GM23338 (cell line): ENCODE data around the gene ADTRP. TPM values are rescaled to one million over a fixed set of nuclear protein-coding genes. Genes with fewer than 3 reads are reported as not detected.

Experiments
- ATAC-seq: fragments of 200-7000 bp; cut with Tn5 transposase; 3 replicates; pipeline ENCODE4 v1.9.1; 2020
- DNase-seq: peaks from one replicate; pipeline ENCODE4 v3.0.0-alpha.2; 2015; ENCODE audit warnings: low spot score
- H2AFZ ChIP-seq: fragments of 200-600 bp; sonication (generic); 2 replicates; pipeline ENCODE4 v1.8.0; 2016; ENCODE audit warnings: antibody characterized with exemption, mild to moderate bottlenecking, moderate library complexity
- H3F3A ChIP-seq: fragments of 200-600 bp; sonication (generic); replicated peaks from 2 replicates; pipeline ENCODE4 v1.8.0; 2017; ENCODE audit warnings: antibody characterized with exemption, mixed run types, low read depth
- H3K27ac ChIP-seq: fragments of 200-600 bp; sonication (generic); 2 replicates; pipeline ENCODE4 v1.6.1; 2016; ENCODE audit warnings: low read depth
- H3K27me3 ChIP-seq: fragments of 200-600 bp; sonication (generic); 2 replicates; pipeline ENCODE4 v1.8.0; 2016; ENCODE audit warnings: mild to moderate bottlenecking, mixed run types, moderate library complexity; ENCODE audit not compliant: insufficient read depth
- H3K36me3 ChIP-seq: fragments of 200-600 bp; sonication (generic); 2 replicates; pipeline ENCODE4 v1.8.0; 2016; ENCODE audit warnings: mild to moderate bottlenecking; ENCODE audit not compliant: insufficient read depth
- H3K4me1 ChIP-seq: fragments of 200-600 bp; sonication (generic); 2 replicates; pipeline ENCODE4 v1.8.0; 2016; ENCODE audit warnings: mild to moderate bottlenecking, moderate library complexity; ENCODE audit not compliant: insufficient read depth
- H3K4me2 ChIP-seq: fragments of 200-600 bp; sonication (generic); 2 replicates; pipeline ENCODE4 v1.7.1; 2017; ENCODE audit warnings: mixed run types
- H3K4me3 ChIP-seq: fragments of 200-600 bp; sonication (generic); 2 replicates; pipeline ENCODE4 v1.6.1; 2016; ENCODE audit warnings: mixed run types
- H3K79me2 ChIP-seq: fragments of 200-600 bp; sonication (generic); replicated peaks from 2 replicates; pipeline ENCODE4 v1.8.0; 2017; ENCODE audit warnings: mild to moderate bottlenecking; ENCODE audit not compliant: insufficient read depth
- H3K9me2 ChIP-seq: fragments of 200-600 bp; sonication (generic); 2 replicates; pipeline ENCODE4 v1.8.0; 2017; ENCODE audit not compliant: insufficient read depth
- H4K20me1 ChIP-seq: fragments of 200-600 bp; sonication (generic); replicated peaks from 2 replicates; pipeline ENCODE4 v1.8.0; 2017; ENCODE audit warnings: mild to moderate bottlenecking; ENCODE audit not compliant: insufficient read depth
- H3K27ac Mint-ChIP-seq: 2 replicates; pipeline ENCODE4 v1.8.0; 2020; ENCODE audit warnings: inconsistent platforms, mild to moderate bottlenecking, moderate library complexity, mixed read lengths
- H3K27me3 Mint-ChIP-seq: 3 replicates; pipeline ENCODE4 v1.8.0; 2022; ENCODE audit warnings: low read depth, mild to moderate bottlenecking, moderate library complexity, mixed read lengths, inconsistent platforms; ENCODE audit not compliant: insufficient read depth, poor library complexity
- H3K36me3 Mint-ChIP-seq: 3 replicates; pipeline ENCODE4 v1.8.0; 2021; ENCODE audit warnings: low read depth, mild to moderate bottlenecking, inconsistent platforms, moderate library complexity, mixed read lengths
- H3K4me1 Mint-ChIP-seq: 3 replicates; pipeline ENCODE4 v1.8.0; 2020; ENCODE audit warnings: mild to moderate bottlenecking, inconsistent platforms, mixed read lengths
- H3K4me3 Mint-ChIP-seq: 3 replicates; pipeline ENCODE4 v1.8.0; 2021; ENCODE audit warnings: moderate library complexity, mild to moderate bottlenecking, inconsistent platforms, mixed read lengths
- H3K9me3 Mint-ChIP-seq: 3 replicates; pipeline ENCODE4 v1.8.0; 2020; ENCODE audit warnings: moderate library complexity, mild to moderate bottlenecking, inconsistent platforms, mixed read lengths
- CREB1 ChIP-seq: fragments of 250-450 bp; sonication (Bioruptor Pico); IDR thresholded peaks from 2 replicates; pipeline ENCODE4 v1.5.0; 2020; ENCODE audit warnings: low read depth, mild to moderate bottlenecking, moderate library complexity
- EZH2phosphoT487 ChIP-seq: fragments of 200-600 bp; sonication (generic); IDR thresholded peaks from one replicate; pipeline ENCODE4 v1.8.1; 2018; ENCODE audit warnings: antibody characterized with exemption; ENCODE audit not compliant: unreplicated experiment
- JUNB ChIP-seq: IDR thresholded peaks from one replicate; pipeline ENCODE4 v1.6.1; 2016; ENCODE audit warnings: antibody characterized with exemption; ENCODE audit not compliant: unreplicated experiment
- NANOG ChIP-seq: IDR thresholded peaks from 2 replicates; pipeline ENCODE4 v1.6.1; 2016; ENCODE audit warnings: antibody characterized with exemption, borderline replicate concordance
- STAT1 ChIP-seq: IDR thresholded peaks from one replicate; pipeline ENCODE4 v1.6.1; 2016; ENCODE audit warnings: antibody characterized with exemption; ENCODE audit not compliant: unreplicated experiment
- ZNF114 ChIP-seq: fragments of 250-450 bp; sonication (Bioruptor Pico); IDR thresholded peaks from 2 replicates; pipeline ENCODE4 v1.5.0; 2020; ENCODE audit warnings: mild to moderate bottlenecking, moderate library complexity
- ZNF331 ChIP-seq: fragments of 250-450 bp; sonication (Bioruptor Pico); IDR thresholded peaks from 2 replicates; pipeline ENCODE4 v1.5.0; 2020; ENCODE audit warnings: low read depth, mild to moderate bottlenecking, moderate library complexity
- polyA plus RNA-seq: library from polyadenylated mRNA; unstranded; fragments of >200 nt; fragmentation: Nextera tagmentation; extraction: Ambion mirVana; gene quantifications from 2 replicates; pipeline ENCODE4 v1.2.1, GENCODE V29; 2016
- total RNA-seq: library from RNA; depleted of rRNA; stranded (reverse); fragments of >200 nt; shearing (Covaris generic); gene quantifications from 2 replicates; pipeline ENCODE4 v1.2.3, GENCODE V29; 2014
- TF ChIP-seq, protein P1 (sequence below): fragments of 250-450 bp; sonication (Bioruptor Pico); IDR thresholded peaks from 2 replicates; pipeline ENCODE4 v1.5.0; 2020; ENCODE audit warnings: mild to moderate bottlenecking, moderate library complexity

The ADTRP gene
- total and polyA plus RNA-seq, 2 experiments from 2014 or later, result not detected

DNA sequence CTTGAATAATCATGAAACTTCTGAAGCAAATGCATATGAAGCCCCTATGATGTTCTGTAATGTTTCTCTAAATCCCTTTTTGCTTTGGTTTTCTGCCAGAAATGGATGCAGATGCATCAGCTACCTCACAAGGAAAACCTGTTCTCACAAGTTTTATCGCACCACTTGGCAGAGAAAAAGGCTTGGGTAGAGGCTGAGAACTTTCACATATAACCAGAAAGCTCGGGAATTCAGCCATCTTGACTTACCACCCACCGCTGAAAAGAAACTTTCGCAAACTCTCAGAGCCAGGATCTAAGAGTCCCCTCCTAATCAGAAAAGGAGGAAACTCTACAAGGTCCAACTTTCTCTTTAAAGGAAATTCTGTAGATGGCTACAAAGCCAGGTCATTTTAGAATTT is 36.2 kb upstream of the ADTRP start (continued):
- no peak for TF ChIP-seq JUNB
- TF ChIP-seq STAT1, result no peak
- TF ChIP-seq, protein P1, sequence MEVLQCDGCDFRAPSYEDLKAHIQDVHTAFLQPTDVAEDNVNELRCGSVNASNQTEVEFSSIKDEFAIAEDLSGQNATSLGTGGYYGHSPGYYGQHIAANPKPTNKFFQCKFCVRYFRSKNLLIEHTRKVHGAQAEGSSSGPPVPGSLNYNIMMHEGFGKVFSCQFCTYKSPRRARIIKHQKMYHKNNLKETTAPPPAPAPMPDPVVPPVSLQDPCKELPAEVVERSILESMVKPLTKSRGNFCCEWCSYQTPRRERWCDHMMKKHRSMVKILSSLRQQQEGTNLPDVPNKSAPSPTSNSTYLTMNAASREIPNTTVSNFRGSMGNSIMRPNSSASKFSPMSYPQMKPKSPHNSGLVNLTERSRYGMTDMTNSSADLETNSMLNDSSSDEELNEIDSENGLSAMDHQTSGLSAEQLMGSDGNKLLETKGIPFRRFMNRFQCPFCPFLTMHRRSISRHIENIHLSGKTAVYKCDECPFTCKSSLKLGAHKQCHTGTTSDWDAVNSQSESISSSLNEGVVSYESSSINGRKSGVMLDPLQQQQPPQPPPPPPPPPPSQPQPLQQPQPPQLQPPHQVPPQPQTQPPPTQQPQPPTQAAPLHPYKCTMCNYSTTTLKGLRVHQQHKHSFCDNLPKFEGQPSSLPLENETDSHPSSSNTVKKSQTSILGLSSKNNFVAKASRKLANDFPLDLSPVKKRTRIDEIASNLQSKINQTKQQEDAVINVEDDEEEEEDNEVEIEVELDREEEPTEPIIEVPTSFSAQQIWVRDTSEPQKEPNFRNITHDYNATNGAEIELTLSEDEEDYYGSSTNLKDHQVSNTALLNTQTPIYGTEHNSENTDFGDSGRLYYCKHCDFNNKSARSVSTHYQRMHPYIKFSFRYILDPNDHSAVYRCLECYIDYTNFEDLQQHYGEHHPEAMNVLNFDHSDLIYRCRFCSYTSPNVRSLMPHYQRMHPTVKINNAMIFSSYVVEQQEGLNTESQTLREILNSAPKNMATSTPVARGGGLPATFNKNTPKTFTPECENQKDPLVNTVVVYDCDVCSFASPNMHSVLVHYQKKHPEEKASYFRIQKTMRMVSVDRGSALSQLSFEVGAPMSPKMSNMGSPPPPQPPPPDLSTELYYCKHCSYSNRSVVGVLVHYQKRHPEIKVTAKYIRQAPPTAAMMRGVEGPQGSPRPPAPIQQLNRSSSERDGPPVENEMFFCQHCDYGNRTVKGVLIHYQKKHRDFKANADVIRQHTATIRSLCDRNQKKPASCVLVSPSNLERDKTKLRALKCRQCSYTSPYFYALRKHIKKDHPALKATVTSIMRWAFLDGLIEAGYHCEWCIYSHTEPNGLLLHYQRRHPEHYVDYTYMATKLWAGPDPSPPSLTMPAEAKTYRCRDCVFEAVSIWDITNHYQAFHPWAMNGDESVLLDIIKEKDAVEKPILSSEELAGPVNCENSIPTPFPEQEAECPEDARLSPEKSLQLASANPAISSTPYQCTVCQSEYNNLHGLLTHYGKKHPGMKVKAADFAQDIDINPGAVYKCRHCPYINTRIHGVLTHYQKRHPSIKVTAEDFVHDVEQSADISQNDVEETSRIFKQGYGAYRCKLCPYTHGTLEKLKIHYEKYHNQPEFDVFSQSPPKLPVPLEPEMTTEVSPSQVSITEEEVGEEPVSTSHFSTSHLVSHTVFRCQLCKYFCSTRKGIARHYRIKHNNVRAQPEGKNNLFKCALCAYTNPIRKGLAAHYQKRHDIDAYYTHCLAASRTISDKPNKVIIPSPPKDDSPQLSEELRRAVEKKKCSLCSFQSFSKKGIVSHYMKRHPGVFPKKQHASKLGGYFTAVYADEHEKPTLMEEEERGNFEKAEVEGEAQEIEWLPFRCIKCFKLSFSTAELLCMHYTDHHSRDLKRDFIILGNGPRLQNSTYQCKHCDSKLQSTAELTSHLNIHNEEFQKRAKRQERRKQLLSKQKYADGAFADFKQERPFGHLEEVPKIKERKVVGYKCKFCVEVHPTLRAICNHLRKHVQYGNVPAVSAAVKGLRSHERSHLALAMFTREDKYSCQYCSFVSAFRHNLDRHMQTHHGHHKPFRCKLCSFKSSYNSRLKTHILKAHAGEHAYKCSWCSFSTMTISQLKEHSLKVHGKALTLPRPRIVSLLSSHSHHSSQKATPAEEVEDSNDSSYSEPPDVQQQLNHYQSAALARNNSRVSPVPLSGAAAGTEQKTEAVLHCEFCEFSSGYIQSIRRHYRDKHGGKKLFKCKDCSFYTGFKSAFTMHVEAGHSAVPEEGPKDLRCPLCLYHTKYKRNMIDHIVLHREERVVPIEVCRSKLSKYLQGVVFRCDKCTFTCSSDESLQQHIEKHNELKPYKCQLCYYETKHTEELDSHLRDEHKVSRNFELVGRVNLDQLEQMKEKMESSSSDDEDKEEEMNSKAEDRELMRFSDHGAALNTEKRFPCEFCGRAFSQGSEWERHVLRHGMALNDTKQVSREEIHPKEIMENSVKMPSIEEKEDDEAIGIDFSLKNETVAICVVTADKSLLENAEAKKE (CRISPR knock-in tag), result no peak
- no peak for TF ChIP-seq ZNF114 (CRISPR knock-in tag)

DNA sequence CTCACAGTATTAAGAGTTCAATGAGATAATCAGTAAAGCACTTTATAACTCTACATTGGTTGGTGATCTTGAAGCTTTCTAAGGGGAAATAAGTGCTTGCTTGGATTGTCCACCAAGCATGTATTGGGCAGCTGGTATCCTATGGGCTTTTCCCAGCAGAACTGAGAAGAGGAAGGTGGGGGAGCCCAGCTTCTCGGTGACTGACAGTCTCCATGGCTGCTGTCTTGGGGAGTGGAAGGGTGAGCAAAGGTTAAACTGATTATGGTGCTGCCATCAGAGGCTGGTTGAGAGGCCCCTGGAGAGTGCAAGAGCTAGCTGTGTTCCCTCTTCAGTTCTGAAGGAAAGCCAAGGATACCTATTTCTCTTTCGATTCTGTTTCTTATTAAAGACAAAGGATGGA is 35.5 kb upstream of the ADTRP start:
- Histone ChIP-seq H3K27me3 (no peaks in the 10 kb centered on the region), H4K20me1 (no peaks in the 10 kb centered on the region), H2AFZ (no peak overlapping the region), H3K79me2 (no peaks in the 10 kb centered on the region), H3K4me3 (no peak overlapping the region), H3K4me2 (no peak overlapping the region), H3K9me2 (peaks cover 11% of the 10 kb centered on the region; the same call in 1 of the 2 replicates), H3F3A (no peaks in the 10 kb centered on the region), H3K27ac (no peak overlapping the region), H3K4me1 (no peaks in the 10 kb centered on the region), H3K36me3 (no peaks in the 10 kb centered on the region)
- Mint-ChIP-seq H3K27me3 (peaks cover 2% of the 10 kb centered on the region), H3K36me3 (no peaks in the 10 kb centered on the region), H3K4me3 (no peak overlapping the region), H3K9me3 (no peaks in the 10 kb centered on the region), H3K27ac (no peak overlapping the region), H3K4me1 (0 out of 3 replicates have a peak, but pooled peaks cover 4% of the 10 kb centered on the region)
- TF ChIP-seq CREB1 (no peak), ZNF114 (CRISPR knock-in tag) (no peak)
- no peak for DNase-seq
- ATAC-seq, result no peak

DNA sequence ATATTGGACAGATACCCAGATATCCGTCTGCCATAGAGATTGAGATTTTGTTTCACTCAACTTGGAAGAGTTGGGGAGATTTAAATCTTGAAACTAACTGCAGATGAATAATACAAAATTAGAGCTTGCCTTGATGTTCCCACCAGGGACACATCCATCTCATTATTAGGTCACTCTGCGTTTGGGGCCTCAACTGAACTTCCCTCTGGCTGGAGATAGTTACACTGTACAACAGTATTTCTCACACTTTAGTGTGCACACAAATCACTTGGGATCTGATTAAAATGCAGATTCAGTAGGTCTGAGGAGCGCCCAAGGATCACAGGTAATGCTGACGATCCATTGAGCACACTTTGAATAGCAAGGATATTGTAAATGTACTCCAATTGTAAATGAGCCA is 35.0 kb upstream of the ADTRP start:
- no peak overlapping the region for H3K27ac ChIP-seq
- no peak overlapping the region for H3K4me2 ChIP-seq
- no peaks in the 10 kb centered on the region for H3K36me3 Mint-ChIP-seq
- H4K20me1 ChIP-seq, result no peaks in the 10 kb centered on the region
- DNase-seq, result no peak
- peaks cover 11% of the 10 kb centered on the region; the same call in 1 of the 2 replicates for H3K9me2 ChIP-seq
- no peak overlapping the region for H3K27ac Mint-ChIP-seq
- no peaks in the 10 kb centered on the region for H3K79me2 ChIP-seq
- no peaks in the 10 kb centered on the region for H3K36me3 ChIP-seq
- peaks cover 4% of the 10 kb centered on the region for H3K27me3 Mint-ChIP-seq
- H3K4me3 Mint-ChIP-seq, result no peak overlapping the region
- H3K27me3 ChIP-seq, result no peaks in the 10 kb centered on the region
- no peaks in the 10 kb centered on the region for H3K4me1 ChIP-seq
- ATAC-seq, result no peak
- no peak overlapping the region for H3K4me3 ChIP-seq
- H3K9me3 Mint-ChIP-seq, result no peaks in the 10 kb centered on the region
- no peak for TF ChIP-seq NANOG
- no peak for TF ChIP-seq ZNF331
- TF ChIP-seq EZH2phosphoT487, result no peak
- H3F3A ChIP-seq, result no peaks in the 10 kb centered on the region
- no peak overlapping the region for H2AFZ ChIP-seq
- H3K4me1 Mint-ChIP-seq, result 0 out of 3 replicates have a peak, but pooled peaks cover 4% of the 10 kb centered on the region
